HEK293 (cell line): Measurements from ENCODE around the gene PTPRN2.
"Not testable (repeated sequence)": the region's sequence is repeated elsewhere in the genome, so short reads cannot be mapped to it uniquely, and the experiment has no call there.

Experiments
- CTCF ChIA-PET: fragments of 350-600 bp; formaldehyde crosslinking; extraction: SDS; loops from one replicate; lab custom pipeline; 2021; ENCODE audit warnings: antibody characterized with exemption; lab: Yijun Ruan, JAX
- POLR2A ChIA-PET: fragments of 300-600 bp; formaldehyde crosslinking; extraction: SDS; loops from one replicate; lab custom pipeline; 2020; ENCODE audit warnings: antibody characterized with exemption, inconsistent platforms; lab: Yijun Ruan, JAX
- H3K27ac ChIP-seq: fragments of 200-500 bp; sonication (Bioruptor generic); 2 replicates; pipeline ENCODE4 v1.5.1; 2014; ENCODE audit warnings: low read depth, low read length, control low read depth, inconsistent platforms; ENCODE audit errors: extremely low read depth
- H3K36me3 ChIP-seq, 2 experiments: fragments of 200-500 bp in 1 of 2; sonication (Bioruptor generic) in 1 of 2; 1 replicate in 1 of 2; 2 replicates in 1 of 2; pipeline ENCODE4 v1.5.1; 2014 to 2017; ENCODE audit warnings: inconsistent platforms in 2 of 2, low read length in 2 of 2; ENCODE audit not compliant: control insufficient read depth in 2 of 2, insufficient read depth in 1 of 2
- H3K4me1 ChIP-seq: fragments of 200-500 bp; sonication (Bioruptor generic); 2 replicates; pipeline ENCODE4 v1.5.1; 2014; ENCODE audit warnings: mild to moderate bottlenecking, low read length, inconsistent platforms; ENCODE audit not compliant: control insufficient read depth, insufficient read depth
- H3K4me3 ChIP-seq: 2 replicates; pipeline ENCODE4 v1.5.1; 2011; ENCODE audit warnings: low read depth, mild to moderate bottlenecking, control low read depth, low read length, moderate library complexity
- H3K9me3 ChIP-seq: fragments of 200-500 bp; sonication (Bioruptor generic); 2 replicates; pipeline ENCODE4 v1.5.1; 2014; ENCODE audit warnings: low read depth, low read length, inconsistent platforms; ENCODE audit not compliant: control insufficient read depth, insufficient read depth
- BCL11B ChIP-seq: fragments of 450-650 bp; formaldehyde crosslinking; IDR thresholded peaks from 2 replicates; pipeline ENCODE4 v1.5.1; 2016; ENCODE audit warnings: low read depth, missing biosample characterization, missing genetic modification characterization
- BCL6B ChIP-seq: fragments of 450-650 bp; formaldehyde crosslinking; IDR thresholded peaks from 2 replicates; pipeline ENCODE4 v1.5.1; 2017; ENCODE audit warnings: missing biosample characterization, missing genetic modification characterization
- ELK4 ChIP-seq: IDR thresholded peaks from 2 replicates; pipeline ENCODE4 v1.6.1; 2011; ENCODE audit warnings: mild to moderate bottlenecking, low read depth, low read length, borderline replicate concordance
- HOXC10 ChIP-seq: sonication (generic); formaldehyde crosslinking; IDR thresholded peaks from 2 replicates; pipeline ENCODE4 v1.8.1; 2023; ENCODE audit warnings: mild to moderate bottlenecking, missing genetic modification reagents
- IKZF3 ChIP-seq: fragments of 450-650 bp; IDR thresholded peaks from 2 replicates; pipeline ENCODE4 v1.5.0; 2018; ENCODE audit warnings: missing biosample characterization, mild to moderate bottlenecking, missing genetic modification characterization, moderate library complexity
- KLF16 ChIP-seq: fragments of 450-650 bp; formaldehyde crosslinking; IDR thresholded peaks from 2 replicates; pipeline ENCODE4 v1.5.1; 2017; ENCODE audit warnings: missing biosample characterization, missing genetic modification characterization
- REPIN1 ChIP-seq: fragments of 450-650 bp; formaldehyde crosslinking; IDR thresholded peaks from 2 replicates; pipeline ENCODE4 v1.5.1; 2017; ENCODE audit warnings: missing biosample characterization, missing genetic modification characterization, low read depth
- SETDB1 ChIP-seq: IDR thresholded peaks from one replicate; pipeline ENCODE4 v1.6.1; 2017; ENCODE audit warnings: mild to moderate bottlenecking, low read length, moderate library complexity, mixed read lengths; ENCODE audit not compliant: insufficient read length
- YY2 ChIP-seq: fragments of 450-650 bp; formaldehyde crosslinking; IDR thresholded peaks from 2 replicates; pipeline ENCODE4 v1.5.1; 2016; ENCODE audit warnings: missing biosample characterization, missing genetic modification characterization
- ZBTB17 ChIP-seq: fragments of 450-650 bp; formaldehyde crosslinking; IDR thresholded peaks from 2 replicates; pipeline ENCODE4 v1.5.1; 2016; ENCODE audit warnings: missing biosample characterization, missing genetic modification characterization
- ZFP41 ChIP-seq: fragments of 450-650 bp; formaldehyde crosslinking; IDR thresholded peaks from 2 replicates; pipeline ENCODE4 v1.5.1; 2016; ENCODE audit warnings: missing biosample characterization, missing genetic modification characterization, borderline replicate concordance
- ZNF174 ChIP-seq: fragments of 450-650 bp; formaldehyde crosslinking; IDR thresholded peaks from 2 replicates; pipeline ENCODE4 v1.5.0; 2017; ENCODE audit warnings: missing biosample characterization, mild to moderate bottlenecking, missing genetic modification characterization
- ZNF19 ChIP-seq: fragments of 450-650 bp; formaldehyde crosslinking; IDR thresholded peaks from 2 replicates; pipeline ENCODE4; 2016; ENCODE audit warnings: missing biosample characterization, missing genetic modification characterization, low read depth
- ZNF23 ChIP-seq: fragments of 450-650 bp; formaldehyde crosslinking; IDR thresholded peaks from 2 replicates; pipeline ENCODE4 v1.5.1; 2016; ENCODE audit warnings: missing biosample characterization, missing genetic modification characterization, borderline replicate concordance
- ZNF324 ChIP-seq: fragments of 450-650 bp; formaldehyde crosslinking; IDR thresholded peaks from 2 replicates; pipeline ENCODE4 v1.5.1; 2016; ENCODE audit warnings: missing biosample characterization, missing genetic modification characterization
- ZNF580 ChIP-seq: fragments of 450-650 bp; formaldehyde crosslinking; IDR thresholded peaks from 2 replicates; pipeline ENCODE4 v1.5.1; 2016; ENCODE audit warnings: missing biosample characterization, missing genetic modification characterization
- ZNF585B ChIP-seq: fragments of 450-650 bp; formaldehyde crosslinking; IDR thresholded peaks from 2 replicates; pipeline ENCODE4 v1.5.1; 2016; ENCODE audit warnings: missing biosample characterization, missing genetic modification characterization
- ZNF600 ChIP-seq: fragments of 450-650 bp; formaldehyde crosslinking; IDR thresholded peaks from 2 replicates; pipeline ENCODE4 v1.5.1; 2016; ENCODE audit warnings: missing biosample characterization, missing genetic modification characterization
- ZNF621 ChIP-seq: fragments of 450-650 bp; formaldehyde crosslinking; IDR thresholded peaks from 2 replicates; pipeline ENCODE4 v1.5.1; 2017; ENCODE audit warnings: missing biosample characterization, missing genetic modification characterization
- ZNF785 ChIP-seq: fragments of 450-650 bp; formaldehyde crosslinking; IDR thresholded peaks from 2 replicates; pipeline ENCODE4 v1.5.1; 2016; ENCODE audit warnings: missing biosample characterization, missing genetic modification characterization
- ZSCAN23 ChIP-seq: fragments of 450-650 bp; formaldehyde crosslinking; IDR thresholded peaks from 2 replicates; pipeline ENCODE4 v1.5.1; 2016; ENCODE audit warnings: missing biosample characterization, missing genetic modification characterization
- ZXDB ChIP-seq: fragments of 450-650 bp; formaldehyde crosslinking; IDR thresholded peaks from 2 replicates; pipeline ENCODE4 v1.5.1; 2016; ENCODE audit warnings: missing biosample characterization, missing genetic modification characterization

PTPRN2 gene

GRCh38 chr7:158255558-158255957 lies 332.1 kb downstream of the PTPRN2 start:
- no peak overlapping the region for H3K4me3 ChIP-seq
- POLR2A ChIA-PET: no interaction called here
- no peak overlapping the region for H3K27ac ChIP-seq
- H3K4me1 ChIP-seq: no peaks in the 10 kb centered on the region
- TF ChIP-seq HOXC10 (CRISPR knock-in tag) (no peak), ZFP41 (tag by site-specific recombination) (no peak), BCL6B (no peak)
- no peaks in the 10 kb centered on the region for H3K9me3 ChIP-seq
- CTCF ChIA-PET: interaction anchor here (0.6 kb wide), 1 partner anchor 256 kb away, joined by 3 read pairs; no protein-coding TSS in a partner anchor
- no peaks in the 10 kb centered on the region for H3K36me3 ChIP-seq

GRCh38 chr7:158255156-158255555 lies 332.5 kb downstream of the PTPRN2 start:
- POLR2A ChIA-PET: no interaction called here
- H3K27ac ChIP-seq: no peak overlapping the region

GRCh38 chr7:158253670-158254045 lies 334.0 kb downstream of the PTPRN2 start:
- H3K27ac ChIP-seq, POLR2A ChIA-PET, H3K4me3 ChIP-seq, H3K36me3 ChIP-seq, H3K4me1 ChIP-seq, H3K9me3 ChIP-seq, CTCF ChIA-PET: not testable (repeated sequence)

More at GRCh38 chr7:158255156-158255555, 332.5 kb downstream of the PTPRN2 start:
- TF ChIP-seq ZNF621 (tag by site-specific recombination) (no peak), BCL11B (tag by site-specific recombination) (no peak), ZBTB17 (tag by site-specific recombination) (no peak), YY2 (no peak), IKZF3 (tag by site-specific recombination) (no peak), ZXDB (tag by site-specific recombination) (no peak), ZNF580 (tag by site-specific recombination) (no peak), ZNF585B (no peak), REPIN1 (tag by site-specific recombination) (no peak)
- TF ChIP-seq, all 188 proteins: peak for 0
- H3K36me3 ChIP-seq: no peaks in the 10 kb centered on the region
- no peaks in the 10 kb centered on the region for H3K4me1 ChIP-seq
- CTCF ChIA-PET: interaction anchor here (0.6 kb wide), 1 partner anchor 255 kb away, joined by 3 read pairs; no protein-coding TSS in a partner anchor
- H3K4me3 ChIP-seq: no peak overlapping the region
- H3K9me3 ChIP-seq: no peaks in the 10 kb centered on the region

GRCh38 chr7:158252837-158253669 lies 334.6 kb downstream of the PTPRN2 start:
- no peaks in the 10 kb centered on the region for H3K9me3 ChIP-seq
- CTCF ChIA-PET: no interaction called here
- no peak overlapping the region for H3K27ac ChIP-seq
- H3K4me1 ChIP-seq: no peaks in the 10 kb centered on the region
- no peak overlapping the region for H3K4me3 ChIP-seq
- TF ChIP-seq ZNF23 (tag by site-specific recombination) (no peak), ZNF19 (tag by site-specific recombination) (no peak), ZNF600 (tag by site-specific recombination) (no peak), KLF16 (no peak), ZNF785 (tag by site-specific recombination) (no peak), ZNF324 (no peak), ZNF174 (tag by site-specific recombination) (no peak), ZSCAN23 (tag by site-specific recombination) (no peak), ELK4 (no peak), SETDB1 (no peak)
- TF ChIP-seq, all 188 proteins: peak for 0
- POLR2A ChIA-PET: no interaction called here
- H3K36me3 ChIP-seq: no peaks in the 10 kb centered on the region
